K562 (cell line): Measurements from ENCODE around the gene CADM2. TPM values are rescaled to one million over a fixed set of nuclear protein-coding genes. Genes with fewer than 3 reads are reported as not detected.

Source experiments
- ATAC-seq: fragments of 200-7000 bp; cut with Tn5 transposase; 3 replicates; pipeline ENCODE4 v1.9.1; 2020; ENCODE audit warnings: moderate library complexity
- BruUV-seq: library from RNA; stranded (reverse); fragments of 400-500 nt; replicated peaks from 2 replicates; lab custom pipeline; 2021; lab: Mats Ljungman, UMichigan
- CTCF ChIA-PET: fragments of 300-600 bp; formaldehyde crosslinking; extraction: SDS; loops from one replicate; lab custom pipeline; 2021; ENCODE audit warnings: low intra/inter-chr PET ratio; lab: Yijun Ruan, JAX
- POLR2A ChIA-PET: fragments of 300-600, 350-650 bp; sonication (Branson Sonifier 250); formaldehyde crosslinking; extraction: SDS; loops from one replicate; lab custom pipeline; 2021; ENCODE audit warnings: antibody characterized with exemption, inconsistent platforms; lab: Yijun Ruan, JAX
- DNase-seq, 4 experiments: peaks; one replicate each; pipeline versions ENCODE4 v3.0.0 to v3.0.0-alpha.2; 2011 to 2018; ENCODE audit warnings: low spot score in 3 of 4, mixed read lengths in 3 of 4; ENCODE audit errors: extremely low read depth in 1 of 4
- FAIRE-seq: peaks from 2 replicates; lab custom pipeline; 2011; peaks lifted over from hg19 to GRCh38; lab: Jason Lieb, UNC
- H2AFZ ChIP-seq: 2 replicates; pipeline ENCODE4 v1.6.0; 2011; ENCODE audit warnings: low read depth, low read length, control low read depth, inconsistent platforms
- H3K27ac ChIP-seq: fragments of 200-600 bp; 3 replicates; pipeline ENCODE4 v1.8.0; 2011; ENCODE audit warnings: low read depth, mild to moderate bottlenecking, control low read depth, inconsistent platforms, low read length, moderate library complexity, mixed read lengths; ENCODE audit errors: extremely low read depth
- H3K27me3 ChIP-seq, 2 experiments: fragments of 300-600 bp in 1 of 2; 2 replicates in 1 of 2; 3 replicates in 1 of 2; pipeline versions ENCODE4 v1.6.0 to v1.8.0; 2011; ENCODE audit warnings: inconsistent platforms in 2 of 2, low read length in 2 of 2, mild to moderate bottlenecking in 1 of 2, mixed read lengths in 1 of 2, moderate library complexity in 1 of 2; ENCODE audit not compliant: control insufficient read depth in 2 of 2, insufficient read depth in 2 of 2
- H3K36me3 ChIP-seq: fragments of 300-600 bp; 3 replicates; pipeline ENCODE4 v1.8.0; 2011; ENCODE audit warnings: mild to moderate bottlenecking, low read length, inconsistent platforms; ENCODE audit not compliant: control insufficient read depth, insufficient read depth
- H3K4me1 ChIP-seq, 2 experiments: fragments of 200-600 bp in 1 of 2; replicated peaks in 1 of 2; 2 replicates in 1 of 2; 3 replicates in 1 of 2; pipeline versions ENCODE4 v1.5.1 to v1.8.0; 2011; ENCODE audit warnings: inconsistent platforms in 2 of 2, low read length in 2 of 2, mild to moderate bottlenecking in 1 of 2, mixed read lengths in 1 of 2, moderate library complexity in 1 of 2; ENCODE audit not compliant: control insufficient read depth in 2 of 2, insufficient read depth in 2 of 2
- H3K4me2 ChIP-seq: 2 replicates; pipeline ENCODE4 v1.6.1; 2011; ENCODE audit warnings: low read length, control low read depth, inconsistent platforms, mixed read lengths; ENCODE audit not compliant: insufficient read depth
- H3K4me3 ChIP-seq: fragments of 200-600 bp; sonication (generic), shearing (Covaris generic); 2 replicates; pipeline ENCODE4 v1.5.1; 2016; ENCODE audit warnings: control low read depth, inconsistent platforms
- H3K79me2 ChIP-seq: fragments of 200-600 bp; 3 replicates; pipeline ENCODE4 v1.8.0; 2011; ENCODE audit warnings: low read length, inconsistent platforms; ENCODE audit not compliant: control insufficient read depth, insufficient read depth
- H3K9ac ChIP-seq, 2 experiments: 2 replicates each; pipeline versions ENCODE4 v1.6.0 to v1.6.1; 2011; ENCODE audit warnings: low read depth in 2 of 2, low read length in 2 of 2, control low read depth in 1 of 2, inconsistent platforms in 1 of 2, mild to moderate bottlenecking in 1 of 2, mixed read lengths in 1 of 2; ENCODE audit not compliant: insufficient read depth in 1 of 2
- H3K9me1 ChIP-seq: one replicate; pipeline ENCODE4 v1.6.0; 2011; ENCODE audit warnings: inconsistent platforms, mild to moderate bottlenecking, low read length, moderate library complexity; ENCODE audit not compliant: control insufficient read depth, insufficient read depth
- H3K9me3 ChIP-seq: replicated peaks from 2 replicates; pipeline ENCODE4 v1.5.1; 2011; ENCODE audit warnings: low read depth, low read length, inconsistent platforms; ENCODE audit not compliant: control insufficient read depth, insufficient read depth
- H4K20me1 ChIP-seq: replicated peaks from 2 replicates; pipeline ENCODE4 v1.6.1; 2011; ENCODE audit warnings: low read length, inconsistent platforms, mixed read lengths; ENCODE audit not compliant: control insufficient read depth, insufficient read depth
- ARHGAP35 ChIP-seq: fragments of 450-650 bp; IDR thresholded peaks from 2 replicates; pipeline ENCODE4 v1.6.1; 2018; ENCODE audit not compliant: partially characterized antibody
- ATF2 ChIP-seq: sonication (generic); formaldehyde crosslinking; IDR thresholded peaks from 2 replicates; pipeline ENCODE4 v1.8.1; 2022; ENCODE audit warnings: missing genetic modification reagents
- CLOCK ChIP-seq: fragments of 250-450 bp; sonication (Bioruptor Pico); IDR thresholded peaks from 2 replicates; pipeline ENCODE4 v1.4.0; 2020; ENCODE audit warnings: mild to moderate bottlenecking, moderate library complexity, borderline replicate concordance
- DNMT1 ChIP-seq: fragments of 450-650 bp; IDR thresholded peaks from 2 replicates; pipeline ENCODE4 v1.6.1; 2016; ENCODE audit warnings: antibody characterized with exemption, mild to moderate bottlenecking
- FOXM1 ChIP-seq, 2 experiments: fragments of 450-650 bp in 1 of 2; sonication (generic) in 1 of 2; formaldehyde crosslinking in 1 of 2; IDR thresholded peaks; 2 replicates each; pipeline versions ENCODE4 v1.6.1 to v1.9.0; 2017 to 2022; ENCODE audit warnings: low read depth in 2 of 2, mild to moderate bottlenecking in 2 of 2, missing genetic modification reagents in 1 of 2, moderate library complexity in 1 of 2
- HDAC2 ChIP-seq: fragments of 450-650 bp; IDR thresholded peaks from 2 replicates; pipeline ENCODE4 v1.6.1; 2016; ENCODE audit warnings: mild to moderate bottlenecking
- KDM2B ChIP-seq: fragments of 250-450 bp; sonication (Bioruptor Pico); IDR thresholded peaks from 2 replicates; pipeline ENCODE4 v1.8.0; 2021; ENCODE audit warnings: mild to moderate bottlenecking, moderate library complexity
- LCOR ChIP-seq: sonication (generic); formaldehyde crosslinking; IDR thresholded peaks from 2 replicates; pipeline ENCODE4 v1.8.0; 2022; ENCODE audit warnings: mild to moderate bottlenecking, missing genetic modification reagents
- PHF8 ChIP-seq: fragments of 200-600 bp; sonication (generic); IDR thresholded peaks from 2 replicates; pipeline ENCODE4 v1.6.1; 2012; ENCODE audit warnings: mixed run types, mild to moderate bottlenecking, inconsistent platforms, low read length, moderate library complexity, borderline replicate concordance
- SMAD3 ChIP-seq: fragments of 450-650 bp; formaldehyde crosslinking; conservative IDR thresholded peaks from 2 replicates; pipeline ENCODE4 v1.4.0; 2020; ENCODE audit warnings: mild to moderate bottlenecking
- TCFL5 ChIP-seq: fragments of 250-450 bp; sonication (Bioruptor Pico); conservative IDR thresholded peaks from 2 replicates; pipeline ENCODE4 v1.6.1; 2021; ENCODE audit warnings: mild to moderate bottlenecking, moderate library complexity, matching md5 sums
- VEZF1 ChIP-seq: fragments of 200-800 bp; sonication (Bioruptor generic); IDR thresholded peaks from 2 replicates; pipeline ENCODE4 v1.6.1; 2017; ENCODE audit warnings: missing genetic modification characterization, missing compliant biosample characterization
- ZBTB8A ChIP-seq: fragments of 450-650 bp; IDR thresholded peaks from 2 replicates; pipeline ENCODE4 v1.6.1; 2018; ENCODE audit warnings: mild to moderate bottlenecking, moderate library complexity; ENCODE audit not compliant: partially characterized antibody
- ZNF277 ChIP-seq: fragments of 250-450 bp; sonication (Bioruptor Pico); IDR thresholded peaks from 2 replicates; pipeline ENCODE4 v1.8.0; 2022; ENCODE audit warnings: inconsistent platforms, mild to moderate bottlenecking, moderate library complexity, borderline replicate concordance
- ZNF324 ChIP-seq: fragments of 250-450 bp; sonication (Bioruptor Pico); IDR thresholded peaks from 2 replicates; pipeline ENCODE4 v1.4.0; 2020; ENCODE audit warnings: mild to moderate bottlenecking
- WGBS: fragments of 100-300 bp; shearing (Covaris generic); methylation state at CpG from one replicate; pipeline ENCODE4 v1.1.6; 2016; ENCODE audit warnings: low coverage, mixed read lengths; ENCODE audit not compliant: insufficient coverage; ENCODE audit errors: missing lambda C conversion rate; 5-methylcytosine and 5-hydroxymethylcytosine counted together
- in situ Hi-C: fragments of 300-500 bp; cut with MboI; formaldehyde crosslinking; loops from 4 replicates; pipeline ENCODE4 v1.15.0; 2018; ENCODE audit warnings: inconsistent platforms, mixed read lengths
- intact Hi-C: fragments of 100-400 bp; cut with micrococcal nuclease; formaldehyde crosslinking; loops from 2 replicates; pipeline ENCODE4 v1.14.2; 2022
- polyA plus RNA-seq, 8 experiments: library from polyadenylated mRNA; depleted of rRNA in 4 of 8; stranded (reverse) in 5 of 8; unstranded in 3 of 8; fragments of >200 nt; fragmentation: Nextera tagmentation in 2 of 8; fragmentation: Illumina TruSeq in 1 of 8; extraction: Ambion mirVana in 2 of 8; extraction: Trizol in 1 of 8; gene quantifications; 2 replicates each; pipeline versions ENCODE4 v1.2.1 to v1.2.3, GENCODE V29; 2011 to 2014; ENCODE audit warnings: inconsistent platforms in 1 of 8, missing spikeins in 1 of 8
- total RNA-seq, 7 experiments: library from RNA; depleted of rRNA in 6 of 7; stranded (reverse); fragments of >200 nt in 6 of 7; fragmentation: Illumina TruSeq in 2 of 7; extraction: Trizol in 2 of 7; gene quantifications; 2 replicates each; pipeline versions ENCODE4 v1.2.1 to v1.2.3, GENCODE V29; 2011 to 2021; ENCODE audit warnings: low replicate concordance in 1 of 7

CADM2 gene
- total and polyA plus RNA-seq, 9 of the 15 experiments (the other 6 are each of a cell fraction or from before 2014, with no cell fraction given) = 0.11 to 3.2 (median 0.95) TPM

- Histone ChIP-seq H3K9me1 (no peaks in the 10 kb centered on the region), H3K9ac (no peak overlapping the region), H3K27ac (no peak overlapping the region), H3K36me3 (no peaks in the 10 kb centered on the region), H2AFZ (0 out of 2 replicates have a peak overlapping the region, but pooled peaks have one; percentile 40), H3K79me2 (no peaks in the 10 kb centered on the region), H4K20me1 (no peaks in the 10 kb centered on the region), H3K9me3 (no peaks in the 10 kb centered on the region), H3K4me1 (peaks cover 0 to 7% of the 10 kb centered on the region in 2 experiments; a peak in 2 of 5 replicates), H3K4me2 (peak overlapping the region; percentile 62), H3K4me3 (no peak overlapping the region), H3K27me3 (no peaks in the 10 kb centered on the region)
- CTCF ChIA-PET = no interaction called here
- no peak for ATAC-seq
- WGBS = 0% methylated on average over 5 of the region's 40 CpGs
- POLR2A ChIA-PET = no interaction called here
- BruUV-seq = no TSS peak
- in situ Hi-C loops = no loop called here
- no peak for DNase-seq
- intact Hi-C loops = no loop called here
- no peak for FAIRE-seq
- TF ChIP-seq ZNF277 (CRISPR knock-in tag) (no peak), TCFL5 (no peak), FOXM1 (IDR thresholded peaks at IDR 0.05; ENCODE audit: low read depth) (no peak), FOXM1 (CRISPR knock-in tag; IDR thresholded peaks at IDR 0.05; ENCODE audit: low read depth) (no peak), LCOR (no peak), VEZF1 (CRISPR knock-in tag) (no peak), HDAC2 (no peak), CLOCK (CRISPR knock-in tag) (no peak), ATF2 (CRISPR knock-in tag) (no peak), DNMT1 (no peak), SMAD3 (CRISPR knock-in tag) (no peak), ARHGAP35 (no peak), ZNF324 (no peak), KDM2B (CRISPR knock-in tag) (no peak), ZBTB8A (no peak), PHF8 (no peak)
These were observed 882 bp downstream of the CADM2 start for GRCh38 chr3:84959470-84960271.
